ENCODE measurements around the gene MBD3L2.
"Not testable (repeated sequence)": the region's sequence is repeated elsewhere in the genome, so short reads cannot be mapped to it uniquely, and the experiment has no call there.

MBD3L2 gene

GRCh38 chr19:7049021-7049420 is at the start of gene MBD3L2:
Gene MBD3L2 (plus strand): TSS chr19:7049321. CDS start chr19:7049374, 53 bp downstream.
- DNase-seq (ENCODE audit: low read depth), result not testable (repeated sequence)

DNA sequence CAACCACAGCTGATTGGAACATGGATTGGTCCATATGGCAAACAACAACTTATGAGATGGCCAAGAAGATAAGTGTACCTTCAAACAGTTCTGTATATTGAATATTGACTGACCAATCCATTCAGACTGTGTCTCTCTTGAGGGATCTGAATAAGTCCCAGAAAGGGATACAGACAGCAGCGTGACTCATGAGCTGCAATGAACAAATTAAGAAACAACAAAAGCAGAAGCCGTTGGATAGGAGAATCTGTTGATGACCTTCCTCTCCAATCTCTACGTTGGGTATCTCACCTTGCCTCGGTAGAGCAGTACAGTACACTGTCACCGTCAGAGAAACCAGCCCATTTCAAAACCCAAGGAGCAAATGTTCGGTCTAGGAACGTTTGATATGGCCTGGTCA is 49.2 kb upstream of the MBD3L2 start:
- no peak for DNase-seq (ENCODE audit: low read depth)

GRCh38 chr19:7000333-7000732 is 48.8 kb upstream of the MBD3L2 start:
- DNase-seq (ENCODE audit: low read depth), result no peak

GRCh38 chr19:7000816-7001215 is 48.3 kb upstream of the MBD3L2 start:
- DNase-seq (ENCODE audit: low read depth), result no peak

GRCh38 chr19:7004313-7004931 is 44.7 kb upstream of the MBD3L2 start:
- DNase-seq (ENCODE audit: low read depth), result no peak

DNA sequence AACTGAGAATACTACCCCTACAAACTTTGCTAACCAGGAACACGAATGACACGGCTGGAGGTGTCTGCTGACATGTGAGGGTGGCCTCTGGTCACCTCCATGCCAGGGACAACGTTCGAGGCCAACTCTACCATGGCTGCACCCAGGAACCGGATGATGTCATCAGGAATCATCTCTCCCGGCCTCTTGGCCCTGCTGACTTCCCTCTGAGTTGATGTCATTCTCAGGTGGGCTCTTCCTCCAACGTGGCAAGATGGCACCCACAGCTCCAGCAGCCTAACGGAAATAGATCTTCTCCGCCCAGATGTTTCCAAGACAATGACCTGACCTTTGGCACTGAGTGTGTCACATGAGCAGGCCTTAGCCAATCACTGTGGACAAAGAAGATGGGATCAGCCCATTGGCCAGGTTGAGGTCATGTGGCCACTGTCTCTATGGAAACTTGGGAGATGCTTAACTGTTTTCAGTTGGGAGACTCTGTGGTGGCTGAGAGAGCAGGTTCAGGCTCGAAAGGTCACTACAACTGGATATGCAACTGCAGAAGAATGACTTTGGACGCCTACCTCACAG is 42.9 kb upstream of the MBD3L2 start:
- DNase-seq (ENCODE audit: low read depth), result no peak

- DNase-seq (ENCODE audit: low read depth), result no peak
Observed at GRCh38 chr19:7007859-7008258, 41.3 kb upstream of the MBD3L2 start.

DNA sequence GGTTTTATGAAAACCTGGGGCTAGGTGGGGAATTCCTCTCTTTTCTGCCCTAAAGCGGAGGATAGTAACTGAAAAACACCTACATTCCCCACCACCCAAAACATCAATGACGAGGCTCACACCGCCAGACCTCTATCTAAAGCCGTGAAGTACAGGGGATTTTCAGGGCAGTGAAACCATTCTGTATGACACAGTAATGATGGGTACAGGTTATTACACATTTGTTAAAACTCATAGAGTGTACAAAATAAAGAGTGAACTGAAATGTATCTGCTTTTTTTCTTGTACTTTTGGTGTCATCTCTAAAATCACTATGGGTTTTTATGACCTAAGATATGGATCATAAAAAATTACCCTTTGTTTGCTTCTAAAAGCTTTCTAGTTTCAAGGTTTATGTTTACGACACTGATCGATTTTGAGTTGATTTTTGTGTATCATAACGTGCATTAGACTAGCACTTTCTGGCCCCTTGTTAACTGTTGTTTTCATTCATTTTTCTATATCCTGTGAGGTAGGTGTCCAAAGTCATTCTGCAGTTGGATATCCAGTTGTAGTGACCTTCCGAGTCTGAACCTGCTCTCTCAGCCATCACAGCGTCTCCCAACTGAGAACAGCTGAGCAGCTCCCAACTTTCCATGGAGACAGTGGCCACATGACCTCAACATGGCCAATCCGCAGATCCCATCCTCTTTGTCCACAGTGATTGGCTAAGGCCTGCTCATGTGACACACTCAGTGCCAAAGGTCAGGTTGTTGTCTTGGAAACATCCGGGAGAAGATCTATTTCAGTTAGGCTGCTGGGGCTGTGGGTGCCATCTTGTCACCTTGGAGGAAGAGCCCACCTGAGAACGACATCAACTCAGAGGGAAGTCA is 38.2 kb upstream of the MBD3L2 start:
- no peak for DNase-seq (ENCODE audit: low read depth)

- DNase-seq (ENCODE audit: low read depth), result no peak
Observed at GRCh38 chr19:7013678-7014077, 35.4 kb upstream of the MBD3L2 start.

DNA sequence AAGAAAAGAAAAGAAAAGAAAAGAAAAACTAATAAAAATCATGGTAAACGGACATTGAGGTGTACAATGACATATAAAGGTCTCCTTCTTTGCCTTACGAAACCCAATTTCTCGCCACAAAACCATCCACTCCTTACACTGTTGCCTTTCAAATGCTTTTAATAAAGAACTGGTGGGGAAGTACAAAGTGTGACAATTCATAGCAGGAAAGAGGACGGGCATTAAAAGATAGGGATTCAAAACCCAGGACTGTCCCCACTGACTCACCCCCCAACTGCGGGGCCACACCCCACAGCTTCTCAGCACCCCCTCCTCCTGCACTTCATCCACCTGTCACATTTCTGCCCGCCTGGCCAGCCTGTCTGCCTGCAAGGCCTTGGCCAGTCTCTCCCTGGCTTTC is 30.3 kb upstream of the MBD3L2 start:
- DNase-seq (ENCODE audit: low read depth), result no peak

- not testable (repeated sequence) for DNase-seq (ENCODE audit: low read depth)
Observed at GRCh38 chr19:7021331-7021730, 27.8 kb upstream of the MBD3L2 start, which contains the start of gene MBD3L2B. Gene MBD3L2B (minus strand): TSS chr19:7021431. CDS start chr19:7021397, 34 bp downstream.

- DNase-seq (ENCODE audit: low read depth), result not testable (repeated sequence)
Observed at GRCh38 chr19:7028790-7029189, 20.3 kb upstream of the MBD3L2 start.

DNA sequence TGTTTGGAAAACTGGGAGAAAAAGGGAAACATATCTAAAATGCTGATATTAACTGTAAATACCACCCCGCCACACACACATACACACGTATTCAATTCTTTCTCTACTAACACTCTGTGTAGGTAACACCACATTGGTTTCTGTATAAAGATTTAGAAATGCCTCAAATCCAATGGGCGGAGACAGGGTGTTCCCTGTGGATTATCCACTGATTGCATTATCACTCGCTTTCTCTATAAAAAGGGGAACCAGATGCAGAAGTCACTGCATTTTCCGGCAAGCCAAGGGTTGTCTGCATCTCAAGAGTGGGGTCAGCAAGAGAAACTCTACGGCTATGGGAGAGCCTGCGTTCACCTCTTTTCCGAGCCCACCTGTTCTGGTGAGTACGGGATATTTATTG is 18.8 kb upstream of the MBD3L2 start, which contains the start of gene MBD3L5:
TSS of gene MBD3L5 (plus strand) at position 301 of the 400 bp plus-strand sequence. CDS start at position 335, 34 bp downstream.
- not testable (repeated sequence) for DNase-seq (ENCODE audit: low read depth)

- DNase-seq (ENCODE audit: low read depth), result not testable (repeated sequence)
Observed at GRCh38 chr19:7040079-7040478, 9.0 kb upstream of the MBD3L2 start, which contains the start of gene MBD3L4. Gene MBD3L4 (minus strand): TSS chr19:7040179. CDS start chr19:7040144, 35 bp downstream.

DNA sequence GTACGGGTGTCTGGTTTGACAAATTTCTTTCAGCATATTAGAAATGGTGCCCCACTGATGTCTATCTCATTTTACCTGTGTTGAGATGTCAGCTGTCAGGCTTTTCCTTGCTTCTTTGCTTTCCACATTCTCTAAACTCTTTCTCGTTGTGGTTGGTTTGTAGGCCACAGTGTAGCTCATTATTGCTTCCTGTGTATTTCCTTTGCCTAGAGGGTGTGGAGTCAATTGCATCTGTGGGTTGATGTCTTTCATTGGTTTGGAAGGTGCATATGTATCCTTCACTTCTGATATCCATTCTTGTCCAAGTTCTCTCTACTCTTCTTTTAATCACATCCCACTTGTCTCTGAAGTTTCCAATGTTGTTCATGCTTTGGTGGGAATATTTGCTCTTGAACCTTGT is 7.6 kb upstream of the MBD3L2 start:
- DNase-seq (ENCODE audit: low read depth), result not testable (repeated sequence)

- DNase-seq (ENCODE audit: low read depth), result not testable (repeated sequence)
Observed at GRCh38 chr19:7051421-7051820, 2.3 kb downstream of the MBD3L2 start.

- not testable (repeated sequence) for DNase-seq (ENCODE audit: low read depth)
Observed at GRCh38 chr19:7052896-7053295, 3.8 kb downstream of the MBD3L2 start.

GRCh38 chr19:7054635-7055368 is 5.7 kb downstream of the MBD3L2 start:
- DNase-seq (ENCODE audit: low read depth), result not testable (repeated sequence)

GRCh38 chr19:7055679-7056078 is 6.6 kb downstream of the MBD3L2 start:
- DNase-seq (ENCODE audit: low read depth), result not testable (repeated sequence)

DNA sequence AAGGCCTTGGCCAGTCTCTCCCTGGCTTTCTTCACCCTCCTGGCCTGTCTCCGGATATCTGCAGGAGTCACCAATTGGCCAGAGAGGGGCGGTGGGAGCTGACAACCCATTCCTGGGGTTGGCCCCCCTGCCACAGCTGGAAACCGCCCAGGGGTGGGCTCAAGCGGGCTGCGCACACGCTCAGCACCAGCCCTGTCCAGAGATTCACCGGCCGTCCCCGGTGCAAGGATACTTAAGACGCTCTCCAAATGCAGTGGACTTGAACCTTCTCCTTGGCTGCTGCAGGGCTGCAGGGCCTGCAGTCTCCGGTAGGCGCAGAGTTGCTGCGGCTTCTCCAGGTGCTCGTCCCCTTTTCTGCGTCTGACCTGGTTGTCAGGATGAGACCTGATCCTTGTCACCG is 7.2 kb downstream of the MBD3L2 start:
- not testable (repeated sequence) for DNase-seq (ENCODE audit: low read depth)

- DNase-seq (ENCODE audit: low read depth), result not testable (repeated sequence)
Observed at GRCh38 chr19:7058576-7058975, 9.5 kb downstream of the MBD3L2 start, which contains the start of gene MBD3L3. Gene MBD3L3 (minus strand): TSS chr19:7058676. CDS start chr19:7058605, 71 bp downstream.

DNA sequence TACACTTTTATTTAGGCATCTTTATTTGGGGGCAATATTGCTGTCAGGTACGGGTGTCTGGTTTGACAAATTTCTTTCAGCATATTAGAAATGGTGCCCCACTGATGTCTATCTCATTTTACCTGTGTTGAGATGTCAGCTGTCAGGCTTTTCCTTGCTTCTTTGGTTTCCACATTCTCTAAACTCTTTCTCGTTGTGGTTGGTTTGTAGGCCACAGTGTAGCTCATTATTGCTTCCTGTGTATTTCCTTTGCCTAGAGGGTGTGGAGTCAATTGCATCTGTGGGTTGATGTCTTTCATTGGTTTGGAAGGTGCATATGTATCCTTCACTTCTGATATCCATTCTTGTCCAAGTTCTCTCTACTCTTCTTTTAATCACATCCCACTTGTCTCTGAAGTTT is 10.9 kb downstream of the MBD3L2 start:
- DNase-seq (ENCODE audit: low read depth), result not testable (repeated sequence)

Data from stimulated activated CD8-positive, alpha-beta memory T cell treated with anti-CD3 and anti-CD28 coated beads, Interleukin-12 subunit alpha, Interleukin-12 subunit beta, amount 100 ng/mL, for 4 hours (primary cell).